ENCODE data around the gene ENDOD1. TPM values are rescaled to one million over a fixed set of nuclear protein-coding genes. Genes with fewer than 3 reads are reported as not detected.

The ENDOD1 gene
- total RNA-seq, 1 experiment from 2014 or later, result 0.87 TPM

GRCh38 chr11:95054356-95054755 lies 35.3 kb upstream of the ENDOD1 start:
- Histone ChIP-seq H2BK20ac (ENCODE audit: low read depth, low read length, poor library complexity, severe bottlenecking) (no peak overlapping the region), H3K79me2 (ENCODE audit: insufficient read depth, low read length) (no peaks in the 10 kb centered on the region), H4K8ac (replicated peaks; ENCODE audit: insufficient read length, low read depth, low read length) (no peak overlapping the region), H3K9ac (ENCODE audit: extremely low read depth, insufficient read length, low read length) (no peak overlapping the region), H3K14ac (ENCODE audit: insufficient read depth, low read length) (no peak overlapping the region), H3K56ac (ENCODE audit: insufficient read length, low read depth, low read length) (no peak overlapping the region), H3K79me1 (ENCODE audit: insufficient read depth, low read depth, low read length, poor library complexity, severe bottlenecking) (no peaks in the 10 kb centered on the region), H2BK15ac (ENCODE audit: low read depth, low read length) (no peak overlapping the region), H2AFZ (ENCODE audit: low read length) (no peak overlapping the region), H2BK120ac (ENCODE audit: low read depth, low read length, poor library complexity, severe bottlenecking) (no peak overlapping the region), H3K4ac (ENCODE audit: low read depth, low read length) (no peak overlapping the region), H2AK5ac (ENCODE audit: insufficient read length, low read length) (no peak overlapping the region), H3K27me3 (ENCODE audit: insufficient read depth, low read length) (no peaks in the 10 kb centered on the region), H3K27ac (ENCODE audit: insufficient read length, low read depth, low read length) (no peak overlapping the region), H4K20me1 (ENCODE audit: control insufficient read depth, insufficient read depth, insufficient read length) (no peaks in the 10 kb centered on the region), H4K5ac (ENCODE audit: insufficient read length, low read depth, low read length) (no peak overlapping the region), H4K91ac (ENCODE audit: insufficient read length, low read depth, low read length) (no peak overlapping the region), H3K18ac (ENCODE audit: insufficient read length, low read depth, low read length) (no peak overlapping the region), H3K4me1 (ENCODE audit: insufficient read depth, low read length) (no peaks in the 10 kb centered on the region), H3T11ph (ENCODE audit: low read length) (no peak overlapping the region), H3K23ac (ENCODE audit: insufficient read length, low read depth, low read length) (no peak overlapping the region), H3K9me3 (ENCODE audit: control insufficient read depth, low read depth, low read length) (no peaks in the 10 kb centered on the region), H3K23me2 (ENCODE audit: insufficient read length, low read depth, low read length, poor library complexity, severe bottlenecking) (no peaks in the 10 kb centered on the region), H3K4me2 (ENCODE audit: insufficient read depth, insufficient read length, low read length) (no peak overlapping the region), H2BK12ac (ENCODE audit: insufficient read length, low read depth, low read length) (no peak overlapping the region), H2BK5ac (ENCODE audit: insufficient read length, low read length) (no peak overlapping the region)
- no peaks in the 10 kb centered on the region for H3K36me3 Mint-ChIP-seq (ENCODE audit: insufficient read depth in 1 of 3, low read depth in 3 of 3)
- no CpG with 5 or more reads among the region's 2 CpGs for WGBS (ENCODE audit: extremely low coverage, insufficient read length, low lambda C conversion rate)
- peaks cover 36% of the 10 kb centered on the region for H3K27me3 Mint-ChIP-seq (ENCODE audit: low read depth)
- H3K4me1 Mint-ChIP-seq, result no peaks in the 10 kb centered on the region
- no peak overlapping the region for H3K27ac Mint-ChIP-seq
- no peak for DNase-seq
- no peak overlapping the region for H3K4me3 Mint-ChIP-seq
- no peaks in the 10 kb centered on the region for H3K9me3 Mint-ChIP-seq
- TF ChIP-seq CTCF (conservative IDR thresholded peaks at IDR 0.05), result no peak

All from H9 (cell line).